ENCODE results near the gene S100A10. TPM values are rescaled to one million over a fixed set of nuclear protein-coding genes. Genes with fewer than 3 reads are reported as not detected.

S100A10 gene
- total and polyA plus RNA-seq, 2 of the 4 experiments (the other 2 are of a cell fraction), result 86.0 to 277 TPM

DNA sequence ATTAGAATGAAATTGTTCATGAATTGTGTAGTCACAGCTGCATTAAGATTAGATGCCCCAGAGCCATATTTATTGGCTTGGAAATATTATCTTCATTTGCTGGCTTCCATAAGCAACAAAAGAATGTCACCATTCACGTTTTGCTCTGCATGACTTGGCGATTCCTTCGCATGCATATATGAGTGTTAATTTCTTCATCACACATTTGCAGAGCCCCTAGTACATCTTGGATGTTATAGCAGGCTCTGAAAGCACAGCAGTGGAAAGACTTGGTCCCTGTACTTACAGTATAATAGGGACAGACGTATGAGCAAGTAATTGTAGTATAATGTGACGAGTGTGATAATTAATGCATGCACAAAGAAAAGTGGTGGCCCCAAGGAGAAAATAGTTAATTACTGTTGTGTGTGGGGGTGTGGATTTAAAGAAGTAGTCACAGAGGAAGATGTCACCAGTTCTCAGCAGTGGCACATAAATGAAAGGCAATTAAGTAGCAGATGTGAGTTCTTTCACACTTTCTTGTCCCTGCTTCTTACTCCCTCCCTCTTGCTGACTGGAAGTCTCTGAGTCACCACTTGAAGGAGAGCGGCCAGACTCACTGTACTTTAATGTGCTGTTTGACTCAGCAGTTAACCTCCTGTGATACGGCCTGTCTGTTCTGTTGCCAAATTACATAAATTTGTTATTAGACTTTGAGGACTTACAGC, 21.0 kb downstream of the S100A10 start (continued):
- no peak for TF ChIP-seq RFX5 (IDR thresholded peaks at IDR 0.05; ENCODE audit: low read depth, low read length)

DNA sequence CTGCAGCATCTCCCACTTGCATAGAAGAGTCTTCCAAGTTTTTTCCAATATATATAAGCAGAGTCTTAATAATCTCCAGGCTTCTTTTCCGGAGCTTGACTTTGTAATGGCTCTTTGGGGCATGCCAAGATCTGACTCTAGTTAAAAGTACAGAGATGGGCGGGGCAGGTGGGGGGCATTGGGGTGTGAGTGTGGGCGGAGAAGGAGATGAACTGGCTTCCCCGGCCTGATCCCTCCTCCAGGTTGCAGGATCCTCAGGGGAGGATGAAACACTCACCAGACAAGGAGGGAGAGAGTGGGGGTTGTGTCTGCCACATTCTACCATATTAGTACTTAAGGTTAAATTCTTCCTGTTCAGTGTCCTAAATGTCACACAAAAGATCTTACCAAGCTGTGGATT, 23.0 kb downstream of the S100A10 start:
- H3K36me3 ChIP-seq (ENCODE audit: control insufficient read depth, insufficient read depth, low read length), result no peaks in the 10 kb centered on the region
- WGBS, 2 experiments (ENCODE audit: extremely low coverage in 2 of 2, insufficient read length in 1 of 2), result no CpG with 5 or more reads among the region's 4 CpGs
- ATAC-seq (ENCODE audit: low read depth) (no peak), DNase-seq (no peak)
- intact Hi-C loops (cut with micrococcal nuclease) (no loop called here), dilution Hi-C loops (cut with HindIII; ENCODE audit: low sequenced_read_pairs, unreplicated experiment) (no loop called here), in situ Hi-C loops (cut with MboI; ENCODE audit: low sequenced_read_pairs) (no loop called here)
- peaks cover 5% of the 10 kb centered on the region; the same call in 1 of the 2 replicates for H4K20me1 ChIP-seq (ENCODE audit: insufficient read depth, low read length)
- H3K18ac ChIP-seq (ENCODE audit: low read depth, low read length), result no peak overlapping the region
- H2AK5ac ChIP-seq (ENCODE audit: low read depth, low read length), result no peak overlapping the region
- H3K9ac ChIP-seq (ENCODE audit: low read depth, low read length), result no peak overlapping the region
- no peak overlapping the region for H3K4me3 ChIP-seq (ENCODE audit: insufficient read depth, low read depth, low read length)
- POLR2A ChIA-PET (ENCODE audit: unreplicated experiment), result no interaction called here
- H3K27me3 ChIP-seq (ENCODE audit: control insufficient read depth, insufficient read depth, low read length), result no peaks in the 10 kb centered on the region
- no peak overlapping the region for H3K14ac ChIP-seq (replicated peaks; ENCODE audit: low read depth, low read length)
- no peak overlapping the region for H3K27ac ChIP-seq (ENCODE audit: insufficient read depth, low read length)
- no peaks in the 10 kb centered on the region for H3K79me1 ChIP-seq (ENCODE audit: low read depth in 1 of 2, low read length in 2 of 2)
- no peaks in the 10 kb centered on the region for H3K9me1 ChIP-seq (ENCODE audit: insufficient read depth, low read length)
- no peak overlapping the region for H3K56ac ChIP-seq (ENCODE audit: extremely low read depth, insufficient read depth, low read length)
- H3K23ac ChIP-seq (ENCODE audit: low read depth, low read length), result no peak overlapping the region
- H2AK9ac ChIP-seq (replicated peaks; ENCODE audit: low read depth, low read length, poor library complexity), result no peak overlapping the region
- H2BK15ac ChIP-seq (ENCODE audit: low read depth, low read length), result no peak overlapping the region
- no peak overlapping the region for H2BK5ac ChIP-seq (ENCODE audit: low read depth, low read length, poor library complexity, severe bottlenecking)
- no peak overlapping the region for H4K8ac ChIP-seq (ENCODE audit: low read depth in 2 of 2, low read length in 2 of 2)
- no peak overlapping the region for H4K5ac ChIP-seq (ENCODE audit: low read depth, low read length)
- no peak overlapping the region for H3K4me2 ChIP-seq (ENCODE audit: low read depth, low read length)
- no peaks in the 10 kb centered on the region; the same call in 1 of the 2 replicates for H3K4me1 ChIP-seq (ENCODE audit: control insufficient read depth, insufficient read depth, low read length)
- no peak overlapping the region for H4K91ac ChIP-seq (ENCODE audit: insufficient read depth, low read depth, low read length)
- no peak overlapping the region for H3K4ac ChIP-seq (ENCODE audit: low read depth, low read length)
- no peak overlapping the region for H2BK20ac ChIP-seq (ENCODE audit: low read depth, low read length)
- BruUV-seq (replicated peaks), result no TSS peak
- H2BK120ac ChIP-seq (ENCODE audit: low read depth, low read length), result no peak overlapping the region
- CTCF ChIA-PET, result interaction anchor here (0.6 to 4.5 kb wide), 2 partner anchors 16 to 30 kb away, joined by 3 to 67 read pairs; no protein-coding TSS in a partner anchor
- H3K9me3 ChIP-seq (ENCODE audit: control insufficient read depth, insufficient read depth, low read length), result no peaks in the 10 kb centered on the region
- no peak overlapping the region for H2AFZ ChIP-seq (replicated peaks; ENCODE audit: low read length, poor library complexity)
- TF ChIP-seq, protein P1, sequence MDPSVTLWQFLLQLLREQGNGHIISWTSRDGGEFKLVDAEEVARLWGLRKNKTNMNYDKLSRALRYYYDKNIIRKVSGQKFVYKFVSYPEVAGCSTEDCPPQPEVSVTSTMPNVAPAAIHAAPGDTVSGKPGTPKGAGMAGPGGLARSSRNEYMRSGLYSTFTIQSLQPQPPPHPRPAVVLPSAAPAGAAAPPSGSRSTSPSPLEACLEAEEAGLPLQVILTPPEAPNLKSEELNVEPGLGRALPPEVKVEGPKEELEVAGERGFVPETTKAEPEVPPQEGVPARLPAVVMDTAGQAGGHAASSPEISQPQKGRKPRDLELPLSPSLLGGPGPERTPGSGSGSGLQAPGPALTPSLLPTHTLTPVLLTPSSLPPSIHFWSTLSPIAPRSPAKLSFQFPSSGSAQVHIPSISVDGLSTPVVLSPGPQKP (IDR thresholded peaks at IDR 0.05; ENCODE audit: borderline replicate concordance, low read depth, low read length), result no peak
- no peak for TF ChIP-seq RCOR1 (IDR thresholded peaks at IDR 0.05; ENCODE audit: insufficient replicate concordance, low read length)
- TF ChIP-seq CHD1 (IDR thresholded peaks at IDR 0.05; ENCODE audit: low read depth, low read length), result no peak
- TF ChIP-seq NFE2L2 (IDR thresholded peaks at IDR 0.05; ENCODE audit: low read depth, low read length), result no peak
- no peak for TF ChIP-seq RFX5 (IDR thresholded peaks at IDR 0.05; ENCODE audit: low read depth, low read length)
- TF ChIP-seq, protein P2, sequence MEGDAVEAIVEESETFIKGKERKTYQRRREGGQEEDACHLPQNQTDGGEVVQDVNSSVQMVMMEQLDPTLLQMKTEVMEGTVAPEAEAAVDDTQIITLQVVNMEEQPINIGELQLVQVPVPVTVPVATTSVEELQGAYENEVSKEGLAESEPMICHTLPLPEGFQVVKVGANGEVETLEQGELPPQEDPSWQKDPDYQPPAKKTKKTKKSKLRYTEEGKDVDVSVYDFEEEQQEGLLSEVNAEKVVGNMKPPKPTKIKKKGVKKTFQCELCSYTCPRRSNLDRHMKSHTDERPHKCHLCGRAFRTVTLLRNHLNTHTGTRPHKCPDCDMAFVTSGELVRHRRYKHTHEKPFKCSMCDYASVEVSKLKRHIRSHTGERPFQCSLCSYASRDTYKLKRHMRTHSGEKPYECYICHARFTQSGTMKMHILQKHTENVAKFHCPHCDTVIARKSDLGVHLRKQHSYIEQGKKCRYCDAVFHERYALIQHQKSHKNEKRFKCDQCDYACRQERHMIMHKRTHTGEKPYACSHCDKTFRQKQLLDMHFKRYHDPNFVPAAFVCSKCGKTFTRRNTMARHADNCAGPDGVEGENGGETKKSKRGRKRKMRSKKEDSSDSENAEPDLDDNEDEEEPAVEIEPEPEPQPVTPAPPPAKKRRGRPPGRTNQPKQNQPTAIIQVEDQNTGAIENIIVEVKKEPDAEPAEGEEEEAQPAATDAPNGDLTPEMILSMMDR (conservative IDR thresholded peaks at IDR 0.05; ENCODE audit: low read depth, low read length), result no peak
- TF ChIP-seq MAFK (IDR thresholded peaks at IDR 0.05; ENCODE audit: low read depth, low read length), result no peak
- no peak for TF ChIP-seq MAZ (IDR thresholded peaks at IDR 0.05; ENCODE audit: borderline replicate concordance, low read depth, low read length)
- no peak for TF ChIP-seq RAD21 (IDR thresholded peaks at IDR 0.05; ENCODE audit: low read length)
- TF ChIP-seq CEBPB (IDR thresholded peaks at IDR 0.05; ENCODE audit: low read depth, low read length), result no peak
- no peak for TF ChIP-seq FOS (IDR thresholded peaks at IDR 0.05; ENCODE audit: low read depth, low read length)
- TF ChIP-seq BHLHE40 (IDR thresholded peaks at IDR 0.05; ENCODE audit: low read depth, low read length), result no peak
- no peak for TF ChIP-seq POLR2A (IDR thresholded peaks at IDR 0.05; ENCODE audit: low read depth, low read length)
- TF ChIP-seq SMC3 (IDR thresholded peaks at IDR 0.05; ENCODE audit: low read depth, low read length), result no peak
- TF ChIP-seq MXI1 (IDR thresholded peaks at IDR 0.05; ENCODE audit: borderline replicate concordance, low read depth, low read length), result no peak

Measured in IMR-90 (cell line).